Neural cell (in vitro differentiated cells): Measurements from ENCODE around the gene FFAR3.

Source experiments
- EP300 ChIP-seq: fragments of 450-650 bp; conservative IDR thresholded peaks from 2 replicates; pipeline ENCODE4 v1.6.1; 2014; ENCODE audit warnings: antibody characterized with exemption, mild to moderate bottlenecking, moderate library complexity; ENCODE audit not compliant: poor library complexity, severe bottlenecking
- EZH2 ChIP-seq: fragments of 200-600, 300-800 bp; shearing (Covaris generic), sonication (generic); IDR thresholded peaks from 2 replicates; pipeline ENCODE4 v1.6.1; 2014; ENCODE audit warnings: antibody characterized with exemption, low read length, borderline replicate concordance, mild to moderate bottlenecking; ENCODE audit not compliant: insufficient read depth, poor library complexity, severe bottlenecking
- MXI1 ChIP-seq: fragments of 450-650 bp; conservative IDR thresholded peaks from 2 replicates; pipeline ENCODE4 v1.6.1; 2014; ENCODE audit warnings: antibody characterized with exemption, mild to moderate bottlenecking; ENCODE audit not compliant: poor library complexity, severe bottlenecking
- POLR2AphosphoS5 ChIP-seq: IDR thresholded peaks from 2 replicates; pipeline ENCODE4 v1.6.1; 2012
- RAD21 ChIP-seq: fragments of 450-650 bp; conservative IDR thresholded peaks from 2 replicates; pipeline ENCODE4 v1.6.1; 2014; ENCODE audit warnings: antibody characterized with exemption, mild to moderate bottlenecking, moderate library complexity
- TF ChIP-seq, protein P1 (sequence below): fragments of 450-650 bp; IDR thresholded peaks from 2 replicates; pipeline ENCODE4 v1.5.1; 2014; ENCODE audit warnings: antibody characterized with exemption, mild to moderate bottlenecking, moderate library complexity; ENCODE audit not compliant: poor library complexity, severe bottlenecking

DNA sequence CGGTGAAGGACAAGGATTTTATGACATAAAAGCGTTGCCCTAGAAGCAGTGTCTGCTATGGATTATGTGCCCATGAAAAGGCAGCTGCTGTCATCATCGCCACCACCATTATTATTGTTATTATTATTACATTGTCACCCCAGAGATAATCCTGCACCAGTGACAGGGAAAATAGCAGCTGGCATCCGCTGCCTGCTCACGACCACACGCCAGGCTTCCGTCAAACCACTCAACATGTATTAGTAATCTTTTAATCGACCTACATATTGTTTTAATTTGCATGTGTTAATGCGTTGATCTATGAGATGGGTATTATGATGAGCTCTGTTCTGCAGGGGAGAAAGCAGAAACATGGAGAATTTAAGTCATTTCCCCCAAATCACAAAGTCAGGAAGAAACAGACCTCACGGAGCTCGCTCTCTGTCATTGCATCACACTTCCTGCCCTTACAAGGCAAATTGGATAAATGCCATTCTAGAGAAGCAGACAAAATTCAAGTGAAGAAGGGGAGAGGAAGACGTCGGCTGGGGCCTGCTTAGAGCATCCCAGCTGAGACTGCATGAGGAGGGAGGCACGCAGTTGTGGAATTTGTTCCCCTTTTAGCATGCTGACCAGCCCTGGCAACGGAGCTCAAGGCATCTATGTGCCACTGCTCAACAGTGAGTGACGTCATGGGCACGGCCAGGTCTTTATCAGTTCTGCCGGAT, at the start of gene FFAR3:
- TF ChIP-seq, protein P1, sequence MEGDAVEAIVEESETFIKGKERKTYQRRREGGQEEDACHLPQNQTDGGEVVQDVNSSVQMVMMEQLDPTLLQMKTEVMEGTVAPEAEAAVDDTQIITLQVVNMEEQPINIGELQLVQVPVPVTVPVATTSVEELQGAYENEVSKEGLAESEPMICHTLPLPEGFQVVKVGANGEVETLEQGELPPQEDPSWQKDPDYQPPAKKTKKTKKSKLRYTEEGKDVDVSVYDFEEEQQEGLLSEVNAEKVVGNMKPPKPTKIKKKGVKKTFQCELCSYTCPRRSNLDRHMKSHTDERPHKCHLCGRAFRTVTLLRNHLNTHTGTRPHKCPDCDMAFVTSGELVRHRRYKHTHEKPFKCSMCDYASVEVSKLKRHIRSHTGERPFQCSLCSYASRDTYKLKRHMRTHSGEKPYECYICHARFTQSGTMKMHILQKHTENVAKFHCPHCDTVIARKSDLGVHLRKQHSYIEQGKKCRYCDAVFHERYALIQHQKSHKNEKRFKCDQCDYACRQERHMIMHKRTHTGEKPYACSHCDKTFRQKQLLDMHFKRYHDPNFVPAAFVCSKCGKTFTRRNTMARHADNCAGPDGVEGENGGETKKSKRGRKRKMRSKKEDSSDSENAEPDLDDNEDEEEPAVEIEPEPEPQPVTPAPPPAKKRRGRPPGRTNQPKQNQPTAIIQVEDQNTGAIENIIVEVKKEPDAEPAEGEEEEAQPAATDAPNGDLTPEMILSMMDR: no peak
- no peak for TF ChIP-seq EZH2
- TF ChIP-seq MXI1: no peak
- no peak for TF ChIP-seq EP300
- TF ChIP-seq POLR2AphosphoS5: no peak
- TF ChIP-seq RAD21: no peak
